ENCODE measurements around the gene PIK3C2B. TPM values are rescaled to one million over a fixed set of nuclear protein-coding genes. Genes with fewer than 3 reads are reported as not detected.

The PIK3C2B gene
- total RNA-seq, 1 experiment from 2014 or later = 19.1 TPM

DNA sequence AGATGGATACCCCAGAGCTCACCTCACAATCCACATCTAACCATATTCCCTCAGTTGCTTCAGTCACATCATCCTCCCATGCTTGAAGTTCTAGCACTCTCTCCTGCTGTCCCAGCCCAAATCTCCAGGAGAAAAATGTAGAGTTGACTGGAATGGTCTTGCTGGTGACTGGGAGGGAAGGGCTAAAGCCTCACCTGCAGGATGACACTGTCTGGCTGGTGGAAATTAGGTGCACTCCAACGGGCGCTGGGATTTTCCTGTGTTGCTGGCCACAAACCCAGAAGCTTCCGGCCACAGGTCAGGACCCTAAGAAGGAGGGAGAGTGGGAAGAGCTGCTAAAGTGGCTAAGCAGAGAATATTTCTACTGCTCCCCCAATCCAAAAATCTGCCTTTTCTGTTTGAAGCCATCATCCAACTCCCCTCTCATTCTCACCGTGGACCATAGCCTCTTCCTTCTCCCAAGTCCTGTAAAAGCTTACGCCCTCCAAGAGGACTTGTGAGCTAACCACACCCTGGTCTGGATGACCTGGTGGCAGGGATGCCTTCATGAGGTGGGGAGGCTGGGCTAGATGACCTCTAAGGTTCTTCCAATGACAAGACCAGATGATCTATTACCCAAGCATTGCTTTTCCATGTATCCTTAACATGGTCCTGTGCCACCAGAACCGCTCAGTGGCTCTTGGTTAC, 45.5 kb downstream of the PIK3C2B start:
- DNase-seq (ENCODE audit: low read depth, low spot score) (no peak), ATAC-seq (no peak)
- TF ChIP-seq, protein P1, sequence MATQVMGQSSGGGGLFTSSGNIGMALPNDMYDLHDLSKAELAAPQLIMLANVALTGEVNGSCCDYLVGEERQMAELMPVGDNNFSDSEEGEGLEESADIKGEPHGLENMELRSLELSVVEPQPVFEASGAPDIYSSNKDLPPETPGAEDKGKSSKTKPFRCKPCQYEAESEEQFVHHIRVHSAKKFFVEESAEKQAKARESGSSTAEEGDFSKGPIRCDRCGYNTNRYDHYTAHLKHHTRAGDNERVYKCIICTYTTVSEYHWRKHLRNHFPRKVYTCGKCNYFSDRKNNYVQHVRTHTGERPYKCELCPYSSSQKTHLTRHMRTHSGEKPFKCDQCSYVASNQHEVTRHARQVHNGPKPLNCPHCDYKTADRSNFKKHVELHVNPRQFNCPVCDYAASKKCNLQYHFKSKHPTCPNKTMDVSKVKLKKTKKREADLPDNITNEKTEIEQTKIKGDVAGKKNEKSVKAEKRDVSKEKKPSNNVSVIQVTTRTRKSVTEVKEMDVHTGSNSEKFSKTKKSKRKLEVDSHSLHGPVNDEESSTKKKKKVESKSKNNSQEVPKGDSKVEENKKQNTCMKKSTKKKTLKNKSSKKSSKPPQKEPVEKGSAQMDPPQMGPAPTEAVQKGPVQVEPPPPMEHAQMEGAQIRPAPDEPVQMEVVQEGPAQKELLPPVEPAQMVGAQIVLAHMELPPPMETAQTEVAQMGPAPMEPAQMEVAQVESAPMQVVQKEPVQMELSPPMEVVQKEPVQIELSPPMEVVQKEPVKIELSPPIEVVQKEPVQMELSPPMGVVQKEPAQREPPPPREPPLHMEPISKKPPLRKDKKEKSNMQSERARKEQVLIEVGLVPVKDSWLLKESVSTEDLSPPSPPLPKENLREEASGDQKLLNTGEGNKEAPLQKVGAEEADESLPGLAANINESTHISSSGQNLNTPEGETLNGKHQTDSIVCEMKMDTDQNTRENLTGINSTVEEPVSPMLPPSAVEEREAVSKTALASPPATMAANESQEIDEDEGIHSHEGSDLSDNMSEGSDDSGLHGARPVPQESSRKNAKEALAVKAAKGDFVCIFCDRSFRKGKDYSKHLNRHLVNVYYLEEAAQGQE (IDR thresholded peaks at IDR 0.05; ENCODE audit: insufficient read depth in 1 of 2, low read depth in 2 of 2, low read length in 1 of 2) = no peak
- TF ChIP-seq, protein P2, sequence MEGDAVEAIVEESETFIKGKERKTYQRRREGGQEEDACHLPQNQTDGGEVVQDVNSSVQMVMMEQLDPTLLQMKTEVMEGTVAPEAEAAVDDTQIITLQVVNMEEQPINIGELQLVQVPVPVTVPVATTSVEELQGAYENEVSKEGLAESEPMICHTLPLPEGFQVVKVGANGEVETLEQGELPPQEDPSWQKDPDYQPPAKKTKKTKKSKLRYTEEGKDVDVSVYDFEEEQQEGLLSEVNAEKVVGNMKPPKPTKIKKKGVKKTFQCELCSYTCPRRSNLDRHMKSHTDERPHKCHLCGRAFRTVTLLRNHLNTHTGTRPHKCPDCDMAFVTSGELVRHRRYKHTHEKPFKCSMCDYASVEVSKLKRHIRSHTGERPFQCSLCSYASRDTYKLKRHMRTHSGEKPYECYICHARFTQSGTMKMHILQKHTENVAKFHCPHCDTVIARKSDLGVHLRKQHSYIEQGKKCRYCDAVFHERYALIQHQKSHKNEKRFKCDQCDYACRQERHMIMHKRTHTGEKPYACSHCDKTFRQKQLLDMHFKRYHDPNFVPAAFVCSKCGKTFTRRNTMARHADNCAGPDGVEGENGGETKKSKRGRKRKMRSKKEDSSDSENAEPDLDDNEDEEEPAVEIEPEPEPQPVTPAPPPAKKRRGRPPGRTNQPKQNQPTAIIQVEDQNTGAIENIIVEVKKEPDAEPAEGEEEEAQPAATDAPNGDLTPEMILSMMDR (IDR thresholded peaks at IDR 0.05) = no peak
- TF ChIP-seq TCF7L2 (IDR thresholded peaks at IDR 0.05; ENCODE audit: low read depth, low read length) (no peak), POLR2AphosphoS5 (IDR thresholded peaks at IDR 0.05; ENCODE audit: low read depth, low read length) (no peak), SIN3A (IDR thresholded peaks at IDR 0.05; ENCODE audit: borderline replicate concordance, insufficient read depth, low read depth, low read length) (no peak)
- Histone ChIP-seq H3K27ac (ENCODE audit: low read length) (no peak overlapping the region), H3K4me3 (ENCODE audit: low read depth in 2 of 2, low read length in 2 of 2) (no peak overlapping the region), H3K27me3 (ENCODE audit: control insufficient read depth, insufficient read depth, low read length) (no peaks in the 10 kb centered on the region), H3K36me3 (ENCODE audit: control insufficient read depth, insufficient read depth, low read length) (no peaks in the 10 kb centered on the region), H3K9me3 (ENCODE audit: control insufficient read depth, insufficient read depth, low read depth, low read length) (no peaks in the 10 kb centered on the region), H3K4me1 (ENCODE audit: control insufficient read depth, insufficient read depth, low read length) (peaks cover 3% of the 10 kb centered on the region; the same call in 1 of the 2 replicates)
- ChIA-PET POLR2A (no interaction called here), CTCF (interaction anchor here (0.6 kb wide), 1 partner anchor 369 kb away, joined by 5 read pairs; no protein-coding TSS in a partner anchor)
- no TSS peak for BruUV-seq (replicated peaks)
- in situ Hi-C loops (cut with HindIII; ENCODE audit: low pct_unique_long_range_greater_than_20kb, low sequenced_read_pairs) (no loop called here), intact Hi-C loops (cut with micrococcal nuclease; ENCODE audit: unreplicated experiment) (no loop called here)

DNA sequence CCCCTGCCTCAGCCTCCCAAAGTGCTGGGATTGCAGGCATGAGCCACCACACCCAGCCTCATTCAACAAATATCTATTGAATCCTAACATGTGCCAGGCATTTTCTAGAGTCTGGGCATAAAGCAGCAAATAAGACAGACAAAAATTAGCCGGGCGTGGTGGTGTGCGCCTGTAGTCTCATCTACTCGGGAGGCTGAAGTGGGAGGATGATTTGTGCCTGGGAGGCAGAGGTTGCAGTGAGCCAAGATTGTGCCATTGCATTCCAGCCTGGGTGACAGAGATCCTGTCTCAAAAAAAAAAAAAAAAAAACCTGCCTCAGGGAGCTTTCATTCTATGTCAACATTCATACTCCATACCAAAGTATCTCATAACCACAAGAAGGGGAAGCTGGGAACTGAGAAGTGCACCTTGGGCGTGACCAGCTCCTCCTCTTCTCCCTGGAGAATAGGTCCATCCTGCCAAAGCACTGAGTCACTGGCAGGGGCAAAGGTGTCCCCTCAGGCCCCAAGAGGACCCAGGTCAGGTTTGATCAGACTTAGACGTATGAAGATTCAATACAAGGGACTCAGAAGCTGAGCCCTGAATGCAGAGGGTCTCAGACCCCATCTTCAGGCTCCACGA, 46.2 kb downstream of the PIK3C2B start:
- intact Hi-C loops (cut with micrococcal nuclease; ENCODE audit: unreplicated experiment) = no loop called here
- Histone ChIP-seq H3K4me1 (ENCODE audit: control insufficient read depth, insufficient read depth, low read length) (peaks cover 3% of the 10 kb centered on the region; the same call in 1 of the 2 replicates), H3K9me3 (ENCODE audit: control insufficient read depth, insufficient read depth, low read depth, low read length) (no peaks in the 10 kb centered on the region), H3K4me3 (ENCODE audit: low read depth in 2 of 2, low read length in 2 of 2) (no peak overlapping the region), H3K36me3 (ENCODE audit: control insufficient read depth, insufficient read depth, low read length) (no peaks in the 10 kb centered on the region), H3K27me3 (ENCODE audit: control insufficient read depth, insufficient read depth, low read length) (no peaks in the 10 kb centered on the region), H3K27ac (ENCODE audit: low read length) (no peak overlapping the region)
- in situ Hi-C loops (cut with HindIII; ENCODE audit: low pct_unique_long_range_greater_than_20kb, low sequenced_read_pairs) = no loop called here
- no peak for ATAC-seq
- DNase-seq (ENCODE audit: low read depth, low spot score) = no peak
- CTCF ChIA-PET = interaction anchor here (0.6 kb wide), 1 partner anchor 370 kb away, joined by 5 read pairs; no protein-coding TSS in a partner anchor
- POLR2A ChIA-PET = interaction anchor here (0.5 kb wide), 1 partner anchor 33 kb away, joined by 10 read pairs; no protein-coding TSS in a partner anchor
- no TSS peak for BruUV-seq (replicated peaks)
- TF ChIP-seq, protein P2 (IDR thresholded peaks at IDR 0.05) = no peak
- no peak for TF ChIP-seq SIN3A (IDR thresholded peaks at IDR 0.05; ENCODE audit: borderline replicate concordance, insufficient read depth, low read depth, low read length)
- TF ChIP-seq, protein P1 (IDR thresholded peaks at IDR 0.05; ENCODE audit: insufficient read depth in 1 of 2, low read depth in 2 of 2, low read length in 1 of 2) = no peak
- TF ChIP-seq POLR2AphosphoS5 (IDR thresholded peaks at IDR 0.05; ENCODE audit: low read depth, low read length) = no peak
- no peak for TF ChIP-seq TCF7L2 (IDR thresholded peaks at IDR 0.05; ENCODE audit: low read depth, low read length)
